ENCODE data around the gene CTAGE6.
"Not testable (repeated sequence)": the region's sequence is repeated elsewhere in the genome, so short reads cannot be mapped to it uniquely, and the experiment has no call there.

DNA sequence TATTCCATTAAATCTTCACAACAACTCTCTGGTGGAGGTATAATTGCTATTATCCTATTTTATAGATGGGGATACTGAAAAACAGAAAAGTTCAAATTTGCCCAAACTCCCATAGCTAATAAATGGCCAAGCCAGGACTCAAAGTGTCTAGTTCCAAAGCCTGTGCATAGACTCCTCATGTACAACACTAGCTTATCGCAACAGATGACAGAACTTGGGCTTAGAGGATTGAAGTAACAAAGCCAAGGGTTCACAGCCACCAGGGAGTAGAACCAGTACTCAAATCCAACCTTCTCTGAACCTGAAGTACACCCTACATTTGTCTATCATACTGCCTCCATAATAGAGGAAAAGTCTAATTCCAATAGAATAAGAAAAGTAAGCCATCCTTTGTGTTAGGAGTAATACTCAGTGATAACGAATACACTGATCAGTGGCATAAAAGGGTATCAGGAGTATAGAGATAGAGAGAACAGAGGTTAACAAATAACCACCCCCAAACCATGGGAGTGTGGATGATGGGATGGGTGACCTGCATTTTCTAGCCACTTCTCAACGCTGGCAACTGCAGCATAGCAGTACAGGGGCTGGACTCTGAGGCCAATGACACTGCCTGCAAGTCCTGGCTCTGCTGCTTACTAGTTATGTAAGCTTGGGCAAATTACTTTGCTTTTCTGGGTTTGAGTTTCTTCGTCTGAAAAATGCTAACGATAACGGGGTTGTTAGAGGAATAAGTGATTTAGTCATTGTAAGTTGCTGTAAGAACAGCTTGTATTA, 39.8 kb upstream of the CTAGE6 start:
- not testable (repeated sequence) for TF ChIP-seq POLR2A (IDR thresholded peaks at IDR 0.05; ENCODE audit: borderline replicate concordance, extremely low read depth, insufficient read depth, insufficient read length); EZH2 (IDR thresholded peaks at IDR 0.05); SRF (IDR thresholded peaks at IDR 0.05; ENCODE audit: low read depth)
- TF ChIP-seq, protein P1, sequence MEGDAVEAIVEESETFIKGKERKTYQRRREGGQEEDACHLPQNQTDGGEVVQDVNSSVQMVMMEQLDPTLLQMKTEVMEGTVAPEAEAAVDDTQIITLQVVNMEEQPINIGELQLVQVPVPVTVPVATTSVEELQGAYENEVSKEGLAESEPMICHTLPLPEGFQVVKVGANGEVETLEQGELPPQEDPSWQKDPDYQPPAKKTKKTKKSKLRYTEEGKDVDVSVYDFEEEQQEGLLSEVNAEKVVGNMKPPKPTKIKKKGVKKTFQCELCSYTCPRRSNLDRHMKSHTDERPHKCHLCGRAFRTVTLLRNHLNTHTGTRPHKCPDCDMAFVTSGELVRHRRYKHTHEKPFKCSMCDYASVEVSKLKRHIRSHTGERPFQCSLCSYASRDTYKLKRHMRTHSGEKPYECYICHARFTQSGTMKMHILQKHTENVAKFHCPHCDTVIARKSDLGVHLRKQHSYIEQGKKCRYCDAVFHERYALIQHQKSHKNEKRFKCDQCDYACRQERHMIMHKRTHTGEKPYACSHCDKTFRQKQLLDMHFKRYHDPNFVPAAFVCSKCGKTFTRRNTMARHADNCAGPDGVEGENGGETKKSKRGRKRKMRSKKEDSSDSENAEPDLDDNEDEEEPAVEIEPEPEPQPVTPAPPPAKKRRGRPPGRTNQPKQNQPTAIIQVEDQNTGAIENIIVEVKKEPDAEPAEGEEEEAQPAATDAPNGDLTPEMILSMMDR (IDR thresholded peaks at IDR 0.05 in 2 of 3, conservative IDR thresholded peaks at IDR 0.05 in 1 of 3; ENCODE audit: borderline replicate concordance in 1 of 3, insufficient read depth in 1 of 3, low read depth in 2 of 3, low read length in 2 of 3): not testable (repeated sequence)
- TF ChIP-seq, protein P2, sequence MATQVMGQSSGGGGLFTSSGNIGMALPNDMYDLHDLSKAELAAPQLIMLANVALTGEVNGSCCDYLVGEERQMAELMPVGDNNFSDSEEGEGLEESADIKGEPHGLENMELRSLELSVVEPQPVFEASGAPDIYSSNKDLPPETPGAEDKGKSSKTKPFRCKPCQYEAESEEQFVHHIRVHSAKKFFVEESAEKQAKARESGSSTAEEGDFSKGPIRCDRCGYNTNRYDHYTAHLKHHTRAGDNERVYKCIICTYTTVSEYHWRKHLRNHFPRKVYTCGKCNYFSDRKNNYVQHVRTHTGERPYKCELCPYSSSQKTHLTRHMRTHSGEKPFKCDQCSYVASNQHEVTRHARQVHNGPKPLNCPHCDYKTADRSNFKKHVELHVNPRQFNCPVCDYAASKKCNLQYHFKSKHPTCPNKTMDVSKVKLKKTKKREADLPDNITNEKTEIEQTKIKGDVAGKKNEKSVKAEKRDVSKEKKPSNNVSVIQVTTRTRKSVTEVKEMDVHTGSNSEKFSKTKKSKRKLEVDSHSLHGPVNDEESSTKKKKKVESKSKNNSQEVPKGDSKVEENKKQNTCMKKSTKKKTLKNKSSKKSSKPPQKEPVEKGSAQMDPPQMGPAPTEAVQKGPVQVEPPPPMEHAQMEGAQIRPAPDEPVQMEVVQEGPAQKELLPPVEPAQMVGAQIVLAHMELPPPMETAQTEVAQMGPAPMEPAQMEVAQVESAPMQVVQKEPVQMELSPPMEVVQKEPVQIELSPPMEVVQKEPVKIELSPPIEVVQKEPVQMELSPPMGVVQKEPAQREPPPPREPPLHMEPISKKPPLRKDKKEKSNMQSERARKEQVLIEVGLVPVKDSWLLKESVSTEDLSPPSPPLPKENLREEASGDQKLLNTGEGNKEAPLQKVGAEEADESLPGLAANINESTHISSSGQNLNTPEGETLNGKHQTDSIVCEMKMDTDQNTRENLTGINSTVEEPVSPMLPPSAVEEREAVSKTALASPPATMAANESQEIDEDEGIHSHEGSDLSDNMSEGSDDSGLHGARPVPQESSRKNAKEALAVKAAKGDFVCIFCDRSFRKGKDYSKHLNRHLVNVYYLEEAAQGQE (IDR thresholded peaks at IDR 0.05; ENCODE audit: low read depth): not testable (repeated sequence)

Data from HCT116 (cell line).